ENCODE results near the gene FLYWCH1.

DNA sequence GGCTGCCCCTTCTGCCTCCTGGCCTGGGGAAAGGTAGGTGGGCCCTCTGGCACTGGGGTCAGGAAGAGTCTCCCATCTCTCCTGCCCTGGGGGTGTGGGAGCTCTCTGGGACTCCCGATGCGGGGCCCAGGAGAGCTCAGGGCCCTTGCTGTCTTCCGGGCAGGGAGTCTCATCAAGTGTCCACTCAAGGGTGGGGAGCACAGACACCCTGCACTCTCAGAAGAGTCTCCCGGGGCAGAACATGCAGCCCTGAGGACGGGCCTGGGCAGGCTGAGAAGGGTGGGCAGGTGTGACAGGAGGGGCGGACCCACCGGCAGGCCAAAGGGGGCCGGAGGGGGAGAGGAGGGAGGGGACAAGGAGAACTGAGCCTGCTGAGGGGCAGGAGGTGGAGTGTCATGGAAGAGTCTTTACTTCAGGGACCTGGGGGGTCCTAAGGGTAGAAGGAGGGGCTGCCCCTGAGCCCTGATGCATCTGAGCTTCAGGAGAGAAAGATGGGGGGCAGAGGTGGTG lies 76.9 kb downstream of the FLYWCH1 start:
- no peak for TF ChIP-seq EP300 (IDR thresholded peaks at IDR 0.05; ENCODE audit: borderline replicate concordance in 1 of 2, control insufficient read depth in 1 of 2, low read depth in 2 of 2, low read length in 2 of 2)
- TF ChIP-seq, protein P1, sequence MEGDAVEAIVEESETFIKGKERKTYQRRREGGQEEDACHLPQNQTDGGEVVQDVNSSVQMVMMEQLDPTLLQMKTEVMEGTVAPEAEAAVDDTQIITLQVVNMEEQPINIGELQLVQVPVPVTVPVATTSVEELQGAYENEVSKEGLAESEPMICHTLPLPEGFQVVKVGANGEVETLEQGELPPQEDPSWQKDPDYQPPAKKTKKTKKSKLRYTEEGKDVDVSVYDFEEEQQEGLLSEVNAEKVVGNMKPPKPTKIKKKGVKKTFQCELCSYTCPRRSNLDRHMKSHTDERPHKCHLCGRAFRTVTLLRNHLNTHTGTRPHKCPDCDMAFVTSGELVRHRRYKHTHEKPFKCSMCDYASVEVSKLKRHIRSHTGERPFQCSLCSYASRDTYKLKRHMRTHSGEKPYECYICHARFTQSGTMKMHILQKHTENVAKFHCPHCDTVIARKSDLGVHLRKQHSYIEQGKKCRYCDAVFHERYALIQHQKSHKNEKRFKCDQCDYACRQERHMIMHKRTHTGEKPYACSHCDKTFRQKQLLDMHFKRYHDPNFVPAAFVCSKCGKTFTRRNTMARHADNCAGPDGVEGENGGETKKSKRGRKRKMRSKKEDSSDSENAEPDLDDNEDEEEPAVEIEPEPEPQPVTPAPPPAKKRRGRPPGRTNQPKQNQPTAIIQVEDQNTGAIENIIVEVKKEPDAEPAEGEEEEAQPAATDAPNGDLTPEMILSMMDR (IDR thresholded peaks at IDR 0.05 in 2 of 3, conservative IDR thresholded peaks at IDR 0.05 in 1 of 3; ENCODE audit: control insufficient read depth in 2 of 3, extremely low read depth in 1 of 3, insufficient read depth in 1 of 3, low read depth in 3 of 3, low read length in 3 of 3) = no peak
- no peak for TF ChIP-seq JUNB (IDR thresholded peaks at IDR 0.05)
- TF ChIP-seq SIN3A (IDR thresholded peaks at IDR 0.05; ENCODE audit: low read depth, low read length) = no peak
- TF ChIP-seq TCF7 (IDR thresholded peaks at IDR 0.05; ENCODE audit: borderline replicate concordance) = no peak
- no peak for TF ChIP-seq POLR2A (IDR thresholded peaks at IDR 0.05; ENCODE audit: low read depth, low read length)
- TF ChIP-seq POLR2AphosphoS5 (IDR thresholded peaks at IDR 0.05; ENCODE audit: low read length) = no peak
- no peak for TF ChIP-seq ZNF24 (IDR thresholded peaks at IDR 0.05)
- TF ChIP-seq, protein P2, sequence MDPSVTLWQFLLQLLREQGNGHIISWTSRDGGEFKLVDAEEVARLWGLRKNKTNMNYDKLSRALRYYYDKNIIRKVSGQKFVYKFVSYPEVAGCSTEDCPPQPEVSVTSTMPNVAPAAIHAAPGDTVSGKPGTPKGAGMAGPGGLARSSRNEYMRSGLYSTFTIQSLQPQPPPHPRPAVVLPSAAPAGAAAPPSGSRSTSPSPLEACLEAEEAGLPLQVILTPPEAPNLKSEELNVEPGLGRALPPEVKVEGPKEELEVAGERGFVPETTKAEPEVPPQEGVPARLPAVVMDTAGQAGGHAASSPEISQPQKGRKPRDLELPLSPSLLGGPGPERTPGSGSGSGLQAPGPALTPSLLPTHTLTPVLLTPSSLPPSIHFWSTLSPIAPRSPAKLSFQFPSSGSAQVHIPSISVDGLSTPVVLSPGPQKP (IDR thresholded peaks at IDR 0.05; ENCODE audit: low read depth, low read length) = no peak
